Peyer's patch (tissue), 4 donors: ENCODE data around the gene DSCAML1. TPM values are rescaled to one million over a fixed set of nuclear protein-coding genes. Genes with fewer than 3 reads are reported as not detected.

Experiments
- DNase-seq, 3 donors: peaks; one replicate each; pipeline ENCODE4 v3.0.0-alpha.2; 2017 to 2019
- H3K27ac ChIP-seq, 4 donors: fragments of 200-600 bp; sonication (generic); one replicate each; pipeline ENCODE4 v1.5.1; 2016 to 2019
- H3K27me3 ChIP-seq, 2 donors: fragments of 200-600 bp; sonication (generic); one replicate each; pipeline ENCODE4 v1.5.1; 2019
- H3K36me3 ChIP-seq, 3 donors: fragments of 200-600 bp; sonication (generic); one replicate each; pipeline ENCODE4 v1.5.1; 2016 to 2019
- H3K4me1 ChIP-seq, 4 donors: fragments of 200-600 bp; sonication (generic); one replicate each; pipeline ENCODE4 v1.5.1; 2016 to 2019
- H3K4me3 ChIP-seq, 4 donors: fragments of 200-600 bp; sonication (generic); 1 replicate in 3 of 4; 2 replicates in 1 of 4; pipeline ENCODE4 v1.5.1; 2016 to 2019; ENCODE audit warnings: mild to moderate bottlenecking in 1 of 4
- H3K9me3 ChIP-seq, 4 donors: fragments of 200-600 bp; sonication (generic); one replicate each; pipeline ENCODE4 v1.5.1; 2016 to 2019; ENCODE audit warnings: mild to moderate bottlenecking in 1 of 4
- POLR2A ChIP-seq, 2 donors: fragments of 450-650 bp; IDR thresholded peaks; one replicate each; pipeline ENCODE4 v1.5.1; 2017; ENCODE audit warnings: antibody characterized with exemption in 2 of 2, mild to moderate bottlenecking in 2 of 2, moderate library complexity in 2 of 2
- total RNA-seq, 4 donors: library from RNA; depleted of rRNA; stranded (reverse); fragments of >200 nt; gene quantifications; one replicate each; pipeline ENCODE4 v1.1.0, GENCODE V29; 2016
- TF ChIP-seq, protein P1 (sequence below), 6 experiments: fragments of 450-650 bp in 4 of 6; fragments of 200-600 bp in 2 of 6; sonication (generic) in 1 of 6; IDR thresholded peaks; one replicate each; pipeline ENCODE4 v1.5.1; 2017 to 2019; ENCODE audit warnings: antibody characterized with exemption in 6 of 6, mild to moderate bottlenecking in 3 of 6, moderate library complexity in 1 of 6

The DSCAML1 gene
- total RNA-seq, 4 donors from 2014 or later: 0.18 to 5.8 (median 2.9) TPM

DNA sequence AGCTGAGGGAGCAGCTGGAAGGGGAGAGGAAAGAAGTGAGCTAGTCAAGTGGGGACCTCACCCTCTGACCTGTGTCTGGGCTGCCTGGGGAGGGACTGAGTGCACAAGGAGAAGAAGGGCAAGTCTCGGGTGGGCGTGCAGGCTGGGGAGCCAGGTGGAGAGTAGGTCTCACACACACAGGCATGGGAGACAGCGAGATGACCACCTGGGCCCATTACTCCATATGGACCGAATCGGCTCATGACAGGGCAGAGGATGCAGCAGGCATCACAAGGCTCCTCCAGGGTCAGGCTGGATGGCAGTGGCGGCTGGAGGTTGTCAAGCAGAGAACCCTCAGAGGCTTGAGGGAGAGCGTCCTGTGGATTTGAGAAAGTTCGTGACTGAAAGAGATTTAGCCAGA lies 405.8 kb downstream of the DSCAML1 start:
- H3K27ac ChIP-seq: no peak overlapping the region
- no peaks in the 10 kb centered on the region for H3K4me1 ChIP-seq
- peaks cover 0 to 82% (median 0%) of the 10 kb centered on the region in 3 donors for H3K36me3 ChIP-seq
- TF ChIP-seq POLR2A (IDR thresholded peaks at IDR 0.05): no peak
- TF ChIP-seq, protein P1, sequence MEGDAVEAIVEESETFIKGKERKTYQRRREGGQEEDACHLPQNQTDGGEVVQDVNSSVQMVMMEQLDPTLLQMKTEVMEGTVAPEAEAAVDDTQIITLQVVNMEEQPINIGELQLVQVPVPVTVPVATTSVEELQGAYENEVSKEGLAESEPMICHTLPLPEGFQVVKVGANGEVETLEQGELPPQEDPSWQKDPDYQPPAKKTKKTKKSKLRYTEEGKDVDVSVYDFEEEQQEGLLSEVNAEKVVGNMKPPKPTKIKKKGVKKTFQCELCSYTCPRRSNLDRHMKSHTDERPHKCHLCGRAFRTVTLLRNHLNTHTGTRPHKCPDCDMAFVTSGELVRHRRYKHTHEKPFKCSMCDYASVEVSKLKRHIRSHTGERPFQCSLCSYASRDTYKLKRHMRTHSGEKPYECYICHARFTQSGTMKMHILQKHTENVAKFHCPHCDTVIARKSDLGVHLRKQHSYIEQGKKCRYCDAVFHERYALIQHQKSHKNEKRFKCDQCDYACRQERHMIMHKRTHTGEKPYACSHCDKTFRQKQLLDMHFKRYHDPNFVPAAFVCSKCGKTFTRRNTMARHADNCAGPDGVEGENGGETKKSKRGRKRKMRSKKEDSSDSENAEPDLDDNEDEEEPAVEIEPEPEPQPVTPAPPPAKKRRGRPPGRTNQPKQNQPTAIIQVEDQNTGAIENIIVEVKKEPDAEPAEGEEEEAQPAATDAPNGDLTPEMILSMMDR (IDR thresholded peaks at IDR 0.05): no peak
- H3K27me3 ChIP-seq: no peaks in the 10 kb centered on the region
- no peaks in the 10 kb centered on the region for H3K9me3 ChIP-seq
- no peak overlapping the region for H3K4me3 ChIP-seq
- DNase-seq: no peak

DNA sequence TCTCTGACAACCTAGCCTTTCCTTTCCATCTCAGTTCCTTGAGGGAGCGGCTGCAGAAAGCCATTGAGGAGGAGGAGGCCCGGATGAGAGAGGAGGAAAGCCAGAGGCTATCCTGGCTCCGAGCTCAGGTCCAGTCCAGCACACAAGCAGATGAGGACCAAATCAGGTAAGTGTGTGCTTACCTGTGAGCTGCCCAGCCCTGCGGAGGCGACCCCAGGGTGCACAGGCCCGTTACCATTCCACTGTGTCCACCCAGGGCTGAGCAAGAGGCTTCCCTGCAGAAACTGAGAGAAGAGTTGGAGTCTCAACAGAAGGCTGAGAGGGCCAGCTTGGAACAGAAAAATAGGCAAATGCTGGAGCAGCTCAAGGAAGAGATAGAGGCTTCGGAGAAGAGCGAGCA lies 406.3 kb downstream of the DSCAML1 start:
- no peaks in the 10 kb centered on the region for H3K27me3 ChIP-seq
- H3K36me3 ChIP-seq: peaks cover 0 to 81% (median 0%) of the 10 kb centered on the region in 3 donors
- H3K4me3 ChIP-seq: no peak overlapping the region
- H3K4me1 ChIP-seq: no peaks in the 10 kb centered on the region
- H3K27ac ChIP-seq: no peak overlapping the region
- no peaks in the 10 kb centered on the region for H3K9me3 ChIP-seq
- TF ChIP-seq, protein P1 (IDR thresholded peaks at IDR 0.05): no peak
- TF ChIP-seq POLR2A (IDR thresholded peaks at IDR 0.05): no peak
- DNase-seq: no peak

DNA sequence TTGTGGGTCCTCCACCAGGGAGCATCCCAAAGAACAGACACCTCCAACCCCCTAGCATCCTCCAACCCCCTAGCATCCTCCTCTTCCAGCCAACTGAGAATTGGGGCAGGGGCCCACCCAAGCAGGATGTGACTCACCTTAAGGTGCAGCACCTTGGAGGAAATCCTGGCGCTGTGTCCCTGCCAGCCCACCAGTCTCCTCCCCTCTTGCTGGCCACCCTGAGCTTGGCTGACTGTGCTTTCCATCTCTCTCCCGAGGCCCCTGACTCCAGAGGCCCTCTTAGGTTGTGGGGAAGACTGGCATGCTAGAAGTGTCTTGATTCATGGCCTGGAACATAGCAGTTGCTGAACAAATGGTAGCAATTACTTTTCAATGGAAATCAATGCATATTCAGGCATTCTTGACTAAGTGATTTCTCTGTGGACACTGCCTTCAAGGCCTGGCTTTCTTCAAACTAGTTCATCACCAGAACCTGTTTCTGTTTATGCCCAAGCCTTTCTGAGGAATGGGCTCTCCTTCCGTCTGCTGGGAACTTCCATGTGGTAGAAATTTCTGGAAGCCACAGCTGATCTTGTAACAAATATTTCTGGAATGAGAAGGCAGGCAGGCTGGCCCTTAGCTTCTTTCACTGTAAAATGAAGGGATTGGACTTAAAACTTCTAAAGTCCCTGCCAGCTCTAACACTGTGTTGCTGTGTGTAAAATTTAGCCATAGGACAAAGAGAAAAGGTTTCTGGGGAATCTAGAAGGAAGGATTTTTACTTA lies 408.8 kb downstream of the DSCAML1 start:
- DNase-seq: no peak
- H3K27ac ChIP-seq: no peak overlapping the region
- TF ChIP-seq, protein P1 (IDR thresholded peaks at IDR 0.05): no peak
- no peak for TF ChIP-seq POLR2A (IDR thresholded peaks at IDR 0.05)
- peaks cover 0 to 57% (median 0%) of the 10 kb centered on the region in 3 donors for H3K36me3 ChIP-seq
- H3K27me3 ChIP-seq: no peaks in the 10 kb centered on the region
- no peak overlapping the region for H3K4me3 ChIP-seq
- no peaks in the 10 kb centered on the region for H3K4me1 ChIP-seq
- H3K9me3 ChIP-seq: no peaks in the 10 kb centered on the region

DNA sequence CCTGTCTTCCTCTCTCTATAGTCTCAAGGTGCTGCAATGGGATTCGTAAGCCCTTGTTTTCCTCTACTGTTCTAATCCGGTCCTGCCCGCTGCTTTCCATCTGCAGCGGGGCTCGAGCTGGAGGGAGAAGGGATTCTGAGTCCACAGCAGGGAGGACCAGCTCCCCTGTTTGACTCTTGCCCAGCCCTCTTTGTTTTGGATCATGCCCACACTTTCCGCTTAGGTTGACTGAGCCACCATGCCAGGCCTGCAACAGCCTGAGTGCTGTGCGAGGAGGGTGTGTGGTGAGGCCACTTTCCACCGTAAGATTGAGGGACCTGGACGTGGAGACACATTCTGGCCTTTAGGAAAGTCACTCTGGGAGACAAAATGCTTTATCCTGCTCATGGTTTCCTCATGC lies 411.1 kb downstream of the DSCAML1 start:
- Histone ChIP-seq H3K36me3 (peaks cover 0 to 50% (median 0%) of the 10 kb centered on the region in 3 donors), H3K9me3 (no peaks in the 10 kb centered on the region), H3K4me3 (no peak overlapping the region), H3K4me1 (no peaks in the 10 kb centered on the region), H3K27me3 (no peaks in the 10 kb centered on the region), H3K27ac (no peak overlapping the region)
- TF ChIP-seq, protein P1 (IDR thresholded peaks at IDR 0.05): no peak
- no peak for TF ChIP-seq POLR2A (IDR thresholded peaks at IDR 0.05)
- DNase-seq: no peak

DNA sequence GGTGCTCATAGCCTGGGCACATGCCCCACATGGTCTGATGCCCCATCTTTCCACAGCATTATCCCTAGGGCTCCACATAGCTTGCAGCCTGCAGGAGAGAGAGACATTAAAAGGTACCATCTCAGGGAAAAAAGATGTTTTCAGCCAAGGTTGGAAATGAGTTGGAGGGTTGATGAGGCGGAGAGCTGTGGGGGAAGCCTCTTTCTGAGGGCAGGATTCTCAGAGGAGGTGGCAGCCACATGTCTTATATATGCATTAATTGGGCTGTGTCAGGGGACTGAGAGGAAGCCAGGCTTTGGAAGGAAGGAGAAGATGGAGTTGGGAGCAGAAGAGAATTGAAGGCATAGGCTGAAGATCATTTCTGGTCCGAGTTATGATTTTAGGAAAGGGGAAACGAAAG lies 411.5 kb downstream of the DSCAML1 start:
- no peak for TF ChIP-seq POLR2A (IDR thresholded peaks at IDR 0.05)
- TF ChIP-seq, protein P1 (IDR thresholded peaks at IDR 0.05): no peak
- Histone ChIP-seq H3K36me3 (peaks cover 0 to 50% (median 0%) of the 10 kb centered on the region in 3 donors), H3K27me3 (no peaks in the 10 kb centered on the region), H3K9me3 (no peaks in the 10 kb centered on the region), H3K27ac (no peak overlapping the region), H3K4me3 (no peak overlapping the region), H3K4me1 (no peaks in the 10 kb centered on the region)
- no peak for DNase-seq
